GM18499 (cell line): Measurements from ENCODE around the gene AMY1B.
"Not testable (repeated sequence)": the region's sequence is repeated elsewhere in the genome, so short reads cannot be mapped to it uniquely, and the experiment has no call there.

ENCODE experiments used
- ATAC-seq: cut with Tn5 transposase; IDR thresholded peaks from one replicate; pipeline ENCODE4 v1.9.1; 2021; ENCODE audit warnings: moderate number of reproducible peaks; ENCODE audit not compliant: insufficient read depth, unreplicated experiment

The AMY1B gene

GRCh38 chr1:103696110-103696509, at the start of gene AMY1B:
Gene AMY1B (minus strand): TSS chr1:103696210. CDS start chr1:103695639, 571 bp downstream.
- not testable (repeated sequence) for ATAC-seq

DNA sequence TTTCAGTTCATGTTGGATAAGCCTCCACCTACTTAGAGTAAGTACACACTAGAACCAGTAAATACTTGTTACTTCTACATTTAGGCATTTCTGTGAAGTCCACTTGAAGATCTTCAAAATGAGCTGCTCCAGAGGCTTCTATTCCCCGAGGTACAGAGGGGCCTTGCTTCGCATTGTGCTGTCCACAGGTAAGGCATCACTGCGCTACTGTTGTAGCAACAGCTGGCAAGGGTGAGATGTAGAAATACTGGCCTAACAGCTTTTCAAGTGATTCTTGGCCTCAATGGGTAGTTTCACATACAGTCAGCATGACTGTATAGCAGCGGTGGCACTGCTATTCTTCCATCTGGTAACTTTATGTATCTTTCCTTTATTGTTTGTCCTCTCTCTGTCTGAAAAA, 49.0 kb upstream of the AMY1B start:
- ATAC-seq = not testable (repeated sequence)

GRCh38 chr1:103744449-103744848, 48.4 kb upstream of the AMY1B start:
- not testable (repeated sequence) for ATAC-seq

- ATAC-seq = not testable (repeated sequence)
Measured at GRCh38 chr1:103738031-103738430, 42.0 kb upstream of the AMY1B start.

GRCh38 chr1:103735334-103735733, 39.3 kb upstream of the AMY1B start:
- not testable (repeated sequence) for ATAC-seq

GRCh38 chr1:103721473-103721872, 25.5 kb upstream of the AMY1B start:
- ATAC-seq = not testable (repeated sequence)

DNA sequence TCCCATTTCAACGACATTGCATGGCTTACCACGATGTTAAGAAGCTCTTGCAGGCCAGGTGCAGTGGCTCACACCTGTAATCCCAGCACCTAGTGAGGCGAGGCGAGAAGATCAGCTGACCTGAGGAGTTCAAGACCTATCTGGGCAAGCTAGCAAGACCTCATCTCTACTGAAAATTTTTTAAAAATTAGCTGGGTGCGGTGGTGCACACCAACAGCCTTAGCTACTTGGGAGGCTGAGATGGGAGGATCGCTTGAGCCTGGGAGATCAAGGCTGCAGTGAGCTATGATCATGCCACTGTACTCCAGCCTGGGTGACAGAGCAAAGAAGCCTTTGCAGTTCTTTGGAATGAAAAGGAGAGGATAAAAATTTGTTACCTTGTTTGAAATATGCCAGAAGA, 21.4 kb upstream of the AMY1B start:
- not testable (repeated sequence) for ATAC-seq

- ATAC-seq = not testable (repeated sequence)
Measured at GRCh38 chr1:103710381-103710780, 14.4 kb upstream of the AMY1B start.

GRCh38 chr1:103707670-103708069, 11.7 kb upstream of the AMY1B start:
- not testable (repeated sequence) for ATAC-seq

- not testable (repeated sequence) for ATAC-seq
Measured at GRCh38 chr1:103701256-103701655, 5.2 kb upstream of the AMY1B start.

DNA sequence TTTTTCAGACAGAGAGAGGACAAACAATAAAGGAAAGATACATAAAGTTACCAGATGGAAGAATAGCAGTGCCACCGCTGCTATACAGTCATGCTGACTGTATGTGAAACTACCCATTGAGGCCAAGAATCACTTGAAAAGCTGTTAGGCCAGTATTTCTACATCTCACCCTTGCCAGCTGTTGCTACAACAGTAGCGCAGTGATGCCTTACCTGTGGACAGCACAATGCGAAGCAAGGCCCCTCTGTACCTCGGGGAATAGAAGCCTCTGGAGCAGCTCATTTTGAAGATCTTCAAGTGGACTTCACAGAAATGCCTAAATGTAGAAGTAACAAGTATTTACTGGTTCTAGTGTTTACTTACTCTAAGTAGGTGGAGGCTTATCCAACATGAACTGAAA, 4.7 kb upstream of the AMY1B start:
- ATAC-seq = not testable (repeated sequence)

GRCh38 chr1:103697430-103697829, 1.4 kb upstream of the AMY1B start:
- not testable (repeated sequence) for ATAC-seq

DNA sequence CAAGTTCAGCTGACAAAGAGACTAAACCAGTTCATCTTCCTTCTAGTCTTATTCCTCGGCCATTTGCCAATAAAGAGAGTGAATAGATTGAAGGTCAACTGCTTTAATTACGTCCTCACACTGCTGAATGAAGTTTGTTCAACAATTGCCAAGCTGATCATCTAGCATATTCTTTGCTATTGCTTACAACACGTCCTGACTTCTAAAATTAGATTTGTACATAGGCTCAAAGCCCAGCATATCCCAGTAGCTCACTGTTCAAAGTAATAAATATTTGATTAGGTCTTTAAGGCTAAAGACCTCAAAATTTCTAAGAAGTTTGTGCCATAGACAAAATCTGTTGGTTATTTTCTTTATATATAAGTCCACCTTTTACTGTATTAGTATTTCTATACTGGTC, 19.7 kb downstream of the AMY1B start:
- ATAC-seq = not testable (repeated sequence)

DNA sequence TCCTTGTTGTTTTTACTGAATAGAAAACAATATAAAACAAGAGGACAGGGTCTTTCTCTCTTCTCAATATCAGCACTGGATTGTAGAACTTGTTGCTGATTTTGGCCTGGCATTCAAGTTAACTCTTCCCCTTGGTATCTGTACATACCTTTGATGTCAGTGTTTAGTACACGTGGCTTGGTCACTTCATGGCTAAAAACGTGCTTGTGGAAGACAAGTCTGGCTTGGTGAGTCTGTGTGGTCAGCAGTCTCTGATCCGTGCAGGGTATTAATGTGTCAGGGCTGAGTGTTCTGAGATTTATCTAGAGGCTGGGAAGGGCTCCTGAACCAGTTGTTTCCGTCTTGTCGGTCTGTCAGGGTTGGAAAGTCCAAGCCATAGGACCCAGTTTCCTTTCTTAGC, 40.5 kb downstream of the AMY1B start, which contains the start of gene AMY1A:
Gene AMY1A, plus strand, starts transcription at position 301 of the 400 bp plus-strand sequence. CDS start 571 bp downstream, outside the sequence.
- ATAC-seq = not testable (repeated sequence)

- not testable (repeated sequence) for ATAC-seq
Measured at GRCh38 chr1:103654133-103654532, 41.9 kb downstream of the AMY1B start.

DNA sequence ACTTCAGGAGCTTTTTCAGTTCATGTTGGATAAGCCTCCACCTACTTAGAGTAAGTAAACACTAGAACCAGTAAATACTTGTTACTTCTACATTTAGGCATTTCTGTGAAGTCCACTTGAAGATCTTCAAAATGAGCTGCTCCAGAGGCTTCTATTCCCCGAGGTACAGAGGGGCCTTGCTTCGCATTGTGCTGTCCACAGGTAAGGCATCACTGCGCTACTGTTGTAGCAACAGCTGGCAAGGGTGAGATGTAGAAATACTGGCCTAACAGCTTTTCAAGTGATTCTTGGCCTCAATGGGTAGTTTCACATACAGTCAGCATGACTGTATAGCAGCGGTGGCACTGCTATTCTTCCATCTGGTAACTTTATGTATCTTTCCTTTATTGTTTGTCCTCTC, 45.1 kb downstream of the AMY1B start:
- ATAC-seq = not testable (repeated sequence)

DNA sequence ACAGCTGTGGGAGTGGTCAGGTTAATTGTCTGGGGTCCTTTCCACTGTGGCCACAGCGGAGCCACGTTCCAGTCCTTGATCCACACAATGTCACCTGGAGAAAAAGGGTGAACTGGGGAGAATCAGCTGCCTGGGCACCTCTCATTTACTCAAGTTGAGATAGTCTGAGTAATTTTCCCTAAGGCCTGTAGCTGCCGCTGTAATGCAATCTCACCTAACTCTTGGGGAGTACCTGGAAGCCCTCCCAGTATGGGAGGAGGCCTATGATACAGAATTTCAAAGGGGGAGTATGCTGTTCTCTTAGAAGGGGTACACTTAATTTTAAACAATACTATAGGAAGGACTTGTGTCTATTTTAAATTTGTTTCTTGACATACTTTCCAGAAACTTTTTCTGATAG, 45.7 kb downstream of the AMY1B start:
- ATAC-seq = not testable (repeated sequence)

- ATAC-seq = not testable (repeated sequence)
Measured at GRCh38 chr1:103643908-103644307, 52.1 kb downstream of the AMY1B start.

- ATAC-seq = not testable (repeated sequence)
Measured at GRCh38 chr1:103641194-103641593, 54.8 kb downstream of the AMY1B start.
